HL-60/S4 treated with phorbol 12-myristate 13-acetate at 8.2 ng/mL for 4 days and 3 days (cell line): ENCODE results near the gene FASTKD3.

Source experiments
- in situ Hi-C: fragments of 300-500 bp; cut with MboI; formaldehyde crosslinking; loops from 2 replicates; pipeline ENCODE4 v1.15.0; 2022; ENCODE audit warnings: low sequenced_read_pairs

FASTKD3 gene

DNA sequence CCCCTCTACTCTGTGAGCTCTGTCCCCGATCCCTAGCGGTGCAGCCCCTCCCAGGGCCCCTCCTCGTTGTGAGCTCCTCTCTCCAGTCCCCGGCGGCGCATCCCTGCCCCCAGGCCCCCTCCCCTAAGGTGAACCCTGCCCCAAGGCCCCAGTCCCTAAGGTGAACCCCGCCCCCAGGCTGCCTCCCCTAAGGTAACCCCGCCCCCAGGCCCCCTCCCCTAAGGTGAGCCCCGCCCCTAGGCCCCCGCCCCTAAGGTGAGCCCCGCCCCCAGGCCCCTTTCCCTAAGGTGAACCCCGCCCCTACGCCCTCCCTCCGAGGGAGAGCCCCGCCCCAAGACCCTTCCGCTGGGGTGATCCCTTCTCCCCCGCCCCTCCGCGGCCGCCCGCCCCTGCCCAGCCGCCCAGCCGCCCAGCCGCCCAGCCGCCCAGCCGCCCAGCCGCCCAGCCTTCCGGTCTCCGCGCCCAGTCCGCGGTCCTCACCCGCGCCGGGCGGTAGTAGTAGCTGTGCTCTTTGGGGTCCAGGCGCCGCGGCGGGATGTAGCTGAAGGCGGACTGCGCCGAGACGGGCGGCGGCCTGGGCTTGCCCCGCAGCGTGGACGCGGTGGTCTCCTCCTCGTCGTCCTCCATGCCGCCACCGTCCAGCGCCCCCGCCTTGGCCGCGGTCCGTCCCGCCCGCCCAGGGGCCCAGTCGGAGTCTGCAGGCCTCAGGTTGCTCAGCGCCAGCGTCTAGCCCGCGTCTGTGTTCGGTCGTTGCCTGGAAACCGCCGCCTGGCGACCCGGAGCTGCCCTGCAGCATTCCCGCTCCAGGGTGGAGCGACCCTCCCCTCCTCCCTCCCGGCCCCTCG lies 18.2 kb downstream of the FASTKD3 start, which contains the start of gene CFAP90:
CFAP90 (minus strand) TSS at position 739 of the 845 bp plus-strand sequence; CDS start at position 627, 112 bp downstream.
- in situ Hi-C loops: no loop called here

DNA sequence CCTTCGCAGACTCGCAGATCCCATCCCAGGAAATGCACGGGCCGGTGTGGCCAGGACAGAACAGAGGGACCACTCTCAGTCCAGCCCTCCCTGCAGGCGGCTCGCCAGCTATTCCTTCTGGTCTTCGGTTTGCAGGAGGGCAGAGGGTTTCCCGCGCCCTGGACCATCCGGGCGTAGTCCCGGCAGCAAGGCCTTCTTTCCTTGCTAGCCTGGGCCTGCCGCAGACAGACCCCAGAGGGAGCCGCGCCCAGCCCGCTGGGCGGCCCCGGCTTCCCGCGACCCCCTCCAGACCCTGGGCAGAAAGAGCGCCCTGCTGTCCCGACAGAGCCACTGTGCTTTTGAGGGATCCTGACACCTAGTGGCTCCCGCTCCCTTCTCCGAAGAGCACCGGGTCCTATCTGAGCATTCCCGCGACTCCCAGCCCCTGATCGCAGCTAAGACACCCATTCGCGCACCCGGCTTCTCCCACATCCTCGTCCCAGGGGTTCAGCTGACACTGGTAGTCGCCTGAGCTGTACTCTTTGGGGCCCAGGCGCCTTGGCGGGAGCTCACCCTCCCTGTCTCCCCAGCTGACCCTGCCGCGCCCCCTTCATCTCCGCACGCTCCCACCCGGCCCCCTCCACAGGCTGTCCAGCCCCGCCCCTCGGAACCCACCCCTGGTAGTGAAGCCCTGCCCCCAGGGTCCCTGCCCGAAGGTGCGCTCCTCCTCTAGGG lies 19.0 kb downstream of the FASTKD3 start:
- in situ Hi-C loops: no loop called here

DNA sequence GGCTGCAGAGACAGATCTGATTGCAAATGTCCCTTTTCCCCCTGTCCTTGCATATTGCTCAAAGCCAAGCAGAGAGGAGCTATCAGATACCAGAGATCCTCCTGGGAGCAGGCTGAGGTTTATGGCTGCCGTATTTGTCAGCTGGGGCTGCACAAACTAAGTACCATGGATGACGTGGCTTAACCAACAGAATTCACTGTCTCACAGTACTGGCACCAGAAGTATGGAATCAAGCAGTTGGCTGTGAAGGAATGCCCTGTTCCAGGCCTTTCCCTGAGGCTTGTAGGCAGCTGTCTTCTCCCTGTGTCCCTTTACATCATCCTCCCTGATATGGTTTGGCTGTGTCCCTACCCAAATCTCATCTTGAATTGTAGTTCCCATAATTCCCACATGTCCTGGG lies 20.5 kb downstream of the FASTKD3 start:
- in situ Hi-C loops: no loop called here

DNA sequence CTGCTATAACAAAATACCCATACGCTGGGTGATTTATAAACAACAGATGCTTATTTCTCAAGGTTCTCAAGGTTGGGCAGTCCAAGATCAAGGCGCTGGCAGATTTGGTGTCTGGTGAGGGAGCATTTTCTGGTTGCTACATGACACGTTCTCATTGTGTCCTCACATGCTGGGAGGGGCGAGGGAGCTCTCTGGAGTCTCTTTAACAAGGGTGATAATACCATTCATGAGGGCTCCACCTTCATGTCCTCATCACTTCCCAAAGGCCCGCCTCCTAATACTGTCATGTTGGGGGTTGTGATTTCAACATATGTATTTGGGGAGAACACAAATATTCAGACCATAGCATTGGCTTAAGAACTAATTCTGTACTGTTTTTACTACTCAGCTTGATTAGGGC lies 22.5 kb downstream of the FASTKD3 start:
- in situ Hi-C loops: no loop called here

DNA sequence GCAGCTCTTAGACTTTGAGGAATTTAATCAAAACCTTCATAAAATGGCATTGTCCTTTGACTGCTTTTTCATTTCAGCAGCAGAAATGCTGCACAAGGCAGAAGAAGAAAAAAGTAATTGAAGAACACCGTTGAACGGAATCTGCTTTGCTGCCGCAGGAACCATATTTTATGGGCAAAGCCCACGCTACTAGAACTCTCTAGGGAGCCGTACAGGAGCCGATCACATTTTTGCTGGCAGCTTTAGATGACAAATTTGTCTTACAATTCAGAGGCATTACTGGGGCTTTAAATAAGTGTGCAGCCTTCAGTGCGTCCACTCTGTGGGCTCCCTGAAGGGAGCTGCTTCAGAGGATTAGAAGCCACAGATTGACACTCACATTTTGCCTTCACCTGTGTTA lies 23.3 kb downstream of the FASTKD3 start:
- in situ Hi-C loops: no loop called here

DNA sequence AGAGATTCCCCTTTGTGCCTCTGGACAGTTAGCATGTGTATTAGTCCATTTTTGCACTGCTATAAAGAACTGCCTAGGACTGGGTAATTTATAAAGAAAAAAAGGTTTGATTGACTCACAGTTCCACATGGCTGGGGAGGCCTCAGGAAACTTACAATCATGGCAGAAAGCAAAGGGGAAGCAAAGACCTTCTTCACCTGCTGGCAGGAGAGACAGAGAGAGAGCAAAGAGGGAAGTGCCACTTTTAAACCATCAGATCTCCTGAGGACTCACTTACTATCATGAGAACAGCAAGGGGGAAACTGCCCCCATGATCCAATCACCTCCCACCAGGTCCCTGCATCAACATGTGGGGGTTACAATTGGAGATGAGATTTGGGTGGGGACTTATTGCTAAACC lies 23.9 kb downstream of the FASTKD3 start:
- in situ Hi-C loops: no loop called here

DNA sequence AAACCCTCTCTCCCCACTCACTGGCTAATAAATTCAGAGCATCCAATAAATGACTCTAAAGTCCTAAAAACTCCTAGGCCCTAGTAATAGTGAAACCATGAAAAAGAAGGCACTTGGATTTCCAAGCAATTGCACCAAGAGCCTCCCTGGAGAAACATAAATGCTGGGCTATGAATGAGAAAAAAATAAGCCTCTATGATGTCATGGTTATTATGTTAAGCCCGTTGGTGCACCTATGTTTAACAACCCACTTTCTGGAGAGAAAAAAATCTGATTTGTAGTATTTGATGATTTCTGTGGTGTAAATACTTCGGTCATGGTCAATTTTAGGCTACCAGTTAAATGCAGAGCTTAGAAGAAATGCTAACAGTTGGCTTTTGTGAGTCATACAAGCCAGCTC lies 26.3 kb downstream of the FASTKD3 start:
- in situ Hi-C loops: no loop called here

DNA sequence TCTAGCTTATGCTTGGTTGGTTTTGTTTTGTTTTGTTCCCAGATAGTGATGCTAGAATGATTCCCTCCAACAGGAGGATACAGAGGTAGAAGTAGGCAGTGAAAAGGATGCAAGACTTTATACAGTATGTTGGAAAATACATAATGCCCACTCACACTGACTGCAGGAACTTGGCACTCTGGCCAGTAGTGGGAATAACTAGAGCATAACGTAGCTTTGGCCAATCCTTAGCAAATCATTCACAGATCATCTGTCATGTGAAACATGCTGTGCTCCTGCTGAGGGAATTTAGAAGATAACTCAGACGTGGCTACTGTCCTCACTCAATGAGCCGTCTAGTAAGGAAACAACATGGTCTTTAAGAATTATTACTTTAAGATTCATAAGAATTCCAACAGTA lies 31.4 kb downstream of the FASTKD3 start:
- in situ Hi-C loops: no loop called here

DNA sequence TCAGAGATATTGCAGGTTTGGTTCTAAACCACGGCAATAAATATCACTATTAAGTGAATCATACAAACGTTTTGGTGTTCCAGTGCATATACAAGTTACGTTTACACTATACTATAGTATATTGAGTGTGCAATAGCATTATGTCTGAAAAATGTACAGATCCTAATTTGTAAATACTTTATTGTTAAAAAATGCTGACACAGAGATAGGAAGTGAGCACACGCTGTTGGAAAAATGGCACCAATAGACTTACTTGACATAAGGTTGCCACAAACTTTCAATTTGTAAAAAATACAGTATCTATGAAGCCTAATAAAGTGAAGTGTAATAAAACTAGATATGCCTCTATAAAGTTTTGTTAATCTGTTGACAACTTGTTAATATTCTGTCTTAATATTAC lies 33.8 kb downstream of the FASTKD3 start:
- in situ Hi-C loops: no loop called here

DNA sequence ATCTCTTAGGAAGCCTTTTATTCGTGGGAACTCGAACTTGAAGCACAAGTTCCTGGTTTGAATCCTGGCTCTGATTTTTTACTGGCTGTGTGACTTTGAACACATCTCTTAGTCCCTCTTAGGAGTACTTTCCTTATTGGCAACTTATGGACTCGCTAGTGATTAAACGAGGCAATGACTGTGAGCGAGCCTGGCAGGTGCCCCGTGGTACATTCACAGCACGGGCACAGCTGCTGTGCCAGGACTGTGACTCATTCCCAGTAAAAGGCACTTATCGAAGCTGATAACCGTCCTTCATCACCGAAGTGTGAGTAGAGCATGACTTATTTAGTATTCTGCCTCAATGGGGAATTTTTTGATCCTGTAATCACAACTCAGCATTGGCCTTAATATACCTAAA lies 40.6 kb downstream of the FASTKD3 start:
- in situ Hi-C loops: no loop called here

DNA sequence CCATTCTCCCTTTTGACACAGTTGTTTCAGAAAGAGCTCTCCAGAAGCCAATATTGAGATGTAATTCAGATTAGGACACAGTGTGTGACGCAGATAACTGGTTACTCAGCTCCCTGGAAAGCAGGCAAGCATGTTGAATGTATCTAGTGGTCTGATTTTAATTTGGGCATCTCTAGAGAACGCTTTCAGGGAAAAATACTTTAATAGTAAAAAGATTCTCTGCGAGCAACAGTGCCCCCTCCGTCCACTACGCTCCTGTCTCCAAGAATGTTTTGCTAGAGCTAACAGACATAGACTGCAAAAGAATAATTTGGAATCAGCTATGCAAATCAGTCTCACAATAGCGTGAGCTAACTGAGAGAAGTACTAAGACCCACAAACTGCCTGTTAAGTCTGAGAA lies 41.2 kb downstream of the FASTKD3 start:
- in situ Hi-C loops: no loop called here

DNA sequence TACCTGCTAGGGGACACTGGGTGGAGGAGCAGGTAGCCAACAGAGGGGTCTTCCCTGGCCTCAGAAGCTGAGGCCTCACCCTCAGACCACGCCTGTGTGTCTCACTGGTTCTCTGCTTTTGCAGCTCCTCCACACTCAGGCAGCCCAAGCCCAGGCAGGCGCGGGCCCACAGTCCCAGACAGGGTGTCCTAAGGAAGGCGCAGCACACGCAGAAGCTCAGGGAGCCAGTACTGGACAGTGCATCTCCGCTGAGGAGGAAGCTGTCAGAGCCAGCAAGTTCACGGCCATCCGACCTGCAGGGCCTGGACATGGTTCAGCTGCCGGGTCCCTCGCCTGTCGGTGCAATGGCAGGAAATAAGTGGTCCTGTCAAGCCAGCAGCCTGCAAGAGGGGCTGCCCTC lies 43.2 kb downstream of the FASTKD3 start:
- in situ Hi-C loops: no loop called here

DNA sequence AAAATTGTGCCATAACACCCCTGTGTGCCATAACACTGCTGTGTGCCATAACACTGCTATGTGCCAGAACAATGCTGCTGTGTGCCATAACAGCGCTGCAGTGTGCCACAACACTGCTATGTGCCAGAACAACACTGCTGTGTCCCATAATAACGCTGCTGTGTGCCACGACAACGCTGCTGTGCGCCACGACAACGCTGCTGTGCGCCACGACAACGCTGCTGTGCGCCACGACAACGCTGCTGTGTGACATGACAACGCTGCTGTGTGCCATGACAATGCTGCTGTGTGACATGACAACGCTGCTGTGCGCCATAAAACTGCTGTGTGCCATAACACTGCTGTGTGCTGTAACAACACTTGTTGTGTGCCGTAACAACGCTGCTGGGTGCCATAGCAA lies 43.8 kb downstream of the FASTKD3 start:
- in situ Hi-C loops: no loop called here

DNA sequence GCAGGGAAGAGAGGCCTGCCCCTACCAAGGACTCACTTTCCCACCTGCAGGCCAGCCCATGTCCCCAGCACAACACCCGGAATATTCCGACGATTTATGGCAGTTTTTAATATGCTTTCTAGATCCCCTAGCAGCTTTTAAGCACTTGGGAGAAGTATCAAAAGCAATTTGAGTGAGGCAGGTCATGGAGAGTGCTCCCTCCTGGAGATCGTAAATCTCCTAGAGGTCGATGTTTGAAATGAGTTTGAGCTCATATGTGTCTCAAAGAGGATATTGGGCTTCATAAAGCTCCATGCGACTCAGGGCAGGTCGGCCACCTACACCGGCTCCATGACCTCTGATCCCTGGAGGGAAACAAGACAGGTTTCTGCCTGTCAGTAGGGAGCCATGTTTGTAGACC lies 45.2 kb downstream of the FASTKD3 start:
- in situ Hi-C loops: no loop called here

DNA sequence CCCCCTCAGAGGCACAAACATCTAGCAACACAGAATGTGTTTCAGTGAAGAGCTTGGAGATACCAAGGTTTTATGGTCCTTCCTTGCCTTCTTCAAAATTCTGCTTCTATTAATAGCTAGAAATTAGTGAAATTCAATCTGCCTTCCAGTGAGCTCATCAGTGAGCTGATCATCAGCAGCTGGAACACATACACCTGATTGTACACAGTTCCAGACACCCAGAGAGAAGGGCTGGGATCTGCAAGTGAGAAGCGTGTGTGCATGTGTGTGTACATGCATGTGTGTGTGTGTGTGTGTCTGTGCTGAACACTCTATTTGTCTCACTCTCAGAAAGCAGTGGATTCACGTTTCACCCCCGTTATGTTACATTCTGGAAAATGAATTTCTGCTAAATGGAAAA lies 46.4 kb downstream of the FASTKD3 start:
- in situ Hi-C loops: no loop called here

DNA sequence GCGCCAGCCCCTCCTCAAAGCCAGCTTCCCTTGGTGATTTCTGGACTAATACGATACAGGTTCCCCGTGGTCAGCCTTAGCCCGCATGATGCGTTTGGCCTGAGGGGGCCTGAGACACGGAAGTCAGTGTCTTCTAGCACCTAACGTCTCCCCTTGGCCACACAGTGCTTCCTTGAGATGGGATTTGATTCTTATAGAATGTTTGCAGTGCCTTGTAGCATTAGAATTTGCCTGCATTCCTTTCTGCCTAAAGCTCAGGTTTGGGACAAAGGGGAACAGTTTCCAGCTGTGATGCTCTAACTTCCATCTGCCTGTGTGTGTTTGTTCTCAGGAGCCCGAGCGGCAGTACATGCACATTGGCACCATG lies 52.3 kb downstream of the FASTKD3 start:
- in situ Hi-C loops: no loop called here

DNA sequence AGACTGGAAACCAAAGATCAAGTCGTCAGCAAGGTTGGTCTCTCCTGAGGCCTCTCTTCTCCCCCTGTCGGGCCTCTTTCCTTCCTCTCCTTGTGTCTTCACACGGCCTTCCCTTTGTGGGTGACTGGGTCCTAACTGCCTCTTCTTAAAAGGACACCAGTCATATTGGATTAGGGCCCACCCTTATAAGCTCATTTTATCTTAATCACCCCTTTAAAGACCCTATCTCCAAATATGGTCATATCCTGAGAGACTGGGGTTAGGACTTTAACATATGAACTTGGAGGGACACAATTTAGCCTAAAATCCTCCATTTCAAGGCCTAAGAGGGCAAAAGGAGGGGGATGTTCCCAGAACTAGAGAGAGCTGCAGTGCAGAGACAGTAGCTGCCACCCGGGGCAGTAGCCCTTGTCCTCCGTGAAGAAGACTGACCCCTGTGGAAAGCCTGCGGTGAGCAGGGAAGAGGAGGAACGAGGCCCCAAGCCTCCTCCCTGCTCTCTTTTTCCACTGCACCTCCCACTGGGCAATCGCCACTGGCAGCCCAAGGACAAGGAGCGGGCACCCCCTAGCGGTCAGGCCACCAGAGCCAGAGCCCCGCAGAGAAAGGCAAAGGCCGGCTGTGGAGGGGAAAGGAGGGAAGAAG lies 52.8 kb downstream of the FASTKD3 start:
- in situ Hi-C loops: no loop called here

DNA sequence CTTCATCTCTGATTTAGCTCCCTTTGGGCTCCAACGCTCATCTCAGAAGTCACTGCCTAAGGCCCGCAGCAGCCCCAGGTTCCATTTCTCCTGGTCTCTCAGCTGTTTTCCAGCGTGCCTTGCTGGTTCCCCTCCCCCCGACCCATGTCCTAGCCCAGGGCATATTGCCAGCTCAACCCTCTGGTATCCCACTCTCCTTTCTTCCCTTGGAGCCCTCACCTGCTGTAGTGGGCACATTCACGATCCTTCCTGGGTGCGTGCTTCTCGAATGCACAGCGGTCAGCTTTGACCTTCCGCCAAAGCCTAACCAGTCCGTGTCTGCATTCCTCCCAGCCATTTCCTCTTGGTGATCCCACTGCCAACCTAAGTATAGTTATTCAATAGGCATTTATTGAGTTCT lies 54.0 kb downstream of the FASTKD3 start:
- in situ Hi-C loops: no loop called here

DNA sequence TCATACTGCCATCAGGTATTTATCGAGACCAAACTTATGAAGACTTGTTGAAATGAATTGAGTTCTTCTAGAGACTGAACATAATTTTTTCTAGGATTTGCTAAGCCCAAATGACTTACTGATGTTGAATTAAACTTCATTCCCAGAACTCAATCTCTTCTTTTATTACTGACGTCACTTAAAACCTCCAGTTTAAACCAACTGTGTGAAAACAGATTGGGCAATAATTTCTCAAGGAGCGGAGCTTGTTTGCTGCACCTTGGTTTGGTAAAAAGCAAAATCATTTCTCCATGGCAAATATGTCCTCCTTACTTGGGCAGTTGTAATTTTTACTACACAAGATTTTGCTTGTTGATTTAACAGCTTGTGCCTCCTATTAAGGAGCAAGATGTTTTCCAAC lies 55.3 kb downstream of the FASTKD3 start:
- in situ Hi-C loops: no loop called here

DNA sequence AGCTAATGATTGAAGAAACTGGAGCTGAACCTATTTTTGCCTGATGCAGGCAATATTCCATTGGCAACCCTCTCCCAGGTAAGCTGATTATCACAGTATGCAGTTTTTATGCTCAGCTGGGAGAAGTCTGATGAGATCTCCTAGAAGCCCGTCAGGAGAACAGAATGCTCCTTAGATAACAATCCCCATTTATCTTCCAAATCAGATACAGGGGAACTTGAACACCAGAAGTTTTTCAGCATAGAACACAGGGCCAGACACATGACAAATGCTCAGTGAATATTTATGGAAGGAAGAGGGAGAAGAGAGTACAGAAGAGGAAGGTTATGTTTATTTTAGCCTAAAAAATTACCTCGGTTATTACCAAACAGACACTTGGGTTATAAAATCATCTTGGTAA lies 55.8 kb downstream of the FASTKD3 start:
- in situ Hi-C loops: no loop called here

DNA sequence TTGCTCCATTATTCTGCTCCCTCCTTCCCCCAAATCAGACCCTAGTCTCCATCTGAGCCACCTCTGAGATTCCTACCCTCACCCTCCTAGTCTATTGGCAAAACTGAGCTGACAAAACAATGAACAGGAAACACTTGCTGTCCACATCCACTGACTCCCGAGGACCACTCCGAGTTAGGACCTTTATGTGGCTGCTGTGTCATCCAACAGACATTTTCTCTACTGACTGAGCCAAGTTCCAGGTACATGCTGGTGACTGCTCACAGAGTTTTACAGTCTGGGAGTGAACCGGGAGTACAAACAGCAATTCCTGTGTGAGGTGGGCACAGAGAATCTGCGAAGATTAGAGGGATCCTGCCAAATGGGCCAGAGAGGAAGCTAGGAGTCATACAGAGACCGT lies 57.1 kb downstream of the FASTKD3 start:
- in situ Hi-C loops: no loop called here
